ENCODE measurements around the gene KIF17.

The KIF17 gene

GRCh38 chr1:20657024-20657423, 60.8 kb downstream of the KIF17 start:
- no peak for FAIRE-seq

DNA sequence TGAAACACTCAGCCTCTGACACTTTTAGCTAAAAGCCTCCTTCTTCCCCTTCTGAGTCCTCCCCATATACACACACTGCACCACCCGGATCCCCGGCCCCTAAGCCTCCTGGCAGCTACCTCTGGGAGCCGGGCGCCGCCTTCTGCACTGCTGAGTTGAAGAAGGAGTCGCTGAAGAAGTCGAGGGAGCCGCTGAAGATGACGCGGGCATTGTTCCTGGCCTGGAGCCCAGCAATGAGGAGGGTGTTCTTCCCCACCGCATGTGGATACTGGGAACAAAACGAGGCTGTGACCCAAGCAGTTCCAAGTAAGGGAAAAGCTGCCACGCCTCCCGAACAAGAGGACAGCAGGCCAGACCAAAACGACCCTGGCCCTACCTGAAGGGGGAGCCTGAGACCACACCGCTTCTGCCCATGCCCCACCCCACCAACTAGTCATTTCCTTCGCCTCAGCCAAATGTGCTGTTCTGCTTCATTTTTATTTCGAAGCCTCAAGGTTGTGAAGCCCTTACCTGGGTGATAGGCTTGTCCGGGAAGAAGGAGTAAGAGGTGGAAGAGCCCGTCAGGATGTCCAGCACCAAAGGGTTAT, 63.6 kb downstream of the KIF17 start:
- FAIRE-seq: no peak

GRCh38 chr1:20652300-20652699, 65.5 kb downstream of the KIF17 start:
- FAIRE-seq: no peak

DNA sequence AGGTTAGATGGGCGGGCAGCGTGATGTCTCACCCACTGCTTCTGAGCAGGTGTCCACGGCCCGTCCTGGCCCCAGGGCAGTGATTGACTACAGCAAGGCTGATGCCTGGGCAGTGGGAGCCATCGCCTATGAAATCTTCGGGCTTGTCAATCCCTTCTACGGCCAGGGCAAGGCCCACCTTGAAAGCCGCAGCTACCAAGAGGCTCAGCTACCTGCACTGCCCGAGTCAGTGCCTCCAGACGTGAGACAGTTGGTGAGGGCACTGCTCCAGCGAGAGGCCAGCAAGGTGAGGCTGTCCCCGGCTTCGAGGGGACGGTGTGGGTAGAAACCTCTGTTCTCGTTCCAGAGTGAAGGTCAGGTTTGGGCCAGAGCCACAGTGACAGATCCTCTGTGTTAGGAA, 68.9 kb downstream of the KIF17 start:
- FAIRE-seq: no peak

GRCh38 chr1:20648438-20648837, 69.4 kb downstream of the KIF17 start:
- no peak for FAIRE-seq

DNA sequence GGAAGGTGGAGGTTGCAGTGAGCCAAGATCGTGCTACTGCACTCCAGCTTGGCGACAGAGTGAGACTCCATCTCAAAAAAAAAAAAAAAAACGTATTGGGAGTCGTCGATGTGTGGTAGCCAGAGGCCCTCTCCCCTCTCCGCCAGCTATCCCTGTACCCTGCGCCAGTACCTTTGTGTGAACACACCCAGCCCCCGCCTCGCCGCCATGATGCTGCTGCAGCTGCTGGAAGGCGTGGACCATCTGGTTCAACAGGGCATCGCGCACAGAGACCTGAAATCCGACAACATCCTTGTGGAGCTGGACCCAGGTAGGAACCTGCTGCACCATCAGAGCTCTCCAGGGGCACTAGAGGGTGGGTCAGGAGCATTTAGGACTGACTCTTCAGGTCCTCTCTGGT, 72.4 kb downstream of the KIF17 start:
- no peak for FAIRE-seq

DNA sequence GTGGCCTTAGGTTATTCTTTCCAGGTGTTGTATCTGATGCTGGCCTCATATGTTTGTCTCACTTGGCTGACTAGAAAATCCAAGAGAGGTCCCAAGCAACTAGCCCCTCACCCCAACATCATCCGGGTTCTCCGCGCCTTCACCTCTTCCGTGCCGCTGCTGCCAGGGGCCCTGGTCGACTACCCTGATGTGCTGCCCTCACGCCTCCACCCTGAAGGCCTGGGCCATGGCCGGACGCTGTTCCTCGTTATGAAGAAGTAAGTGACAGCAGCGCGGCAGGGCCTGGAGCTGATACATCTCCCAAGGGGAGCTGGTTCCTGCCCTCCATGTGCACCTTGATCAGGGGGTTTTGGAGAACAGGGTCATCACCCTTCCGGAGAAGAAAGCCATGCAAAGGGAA, 73.4 kb downstream of the KIF17 start:
- FAIRE-seq: no peak

DNA sequence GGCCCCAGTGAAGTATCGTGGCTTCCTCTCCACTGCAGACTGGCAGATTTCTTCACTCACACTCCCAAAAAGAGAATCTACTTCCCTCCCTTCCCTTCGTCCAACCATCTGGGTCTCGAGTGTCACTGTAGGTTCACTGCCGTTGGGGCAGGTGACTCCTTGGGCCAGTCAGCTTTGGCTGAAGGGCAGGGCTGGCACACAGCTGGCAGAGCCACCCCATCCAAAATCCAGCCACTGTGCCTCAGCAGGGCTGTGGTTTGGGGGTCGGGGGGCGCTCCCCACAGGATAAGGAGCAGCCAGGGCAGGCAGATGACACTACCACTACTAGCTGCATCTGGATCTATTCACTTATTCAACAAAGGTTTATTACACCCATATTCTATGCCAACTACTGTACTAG, 74.7 kb downstream of the KIF17 start:
- no peak for FAIRE-seq

DNA sequence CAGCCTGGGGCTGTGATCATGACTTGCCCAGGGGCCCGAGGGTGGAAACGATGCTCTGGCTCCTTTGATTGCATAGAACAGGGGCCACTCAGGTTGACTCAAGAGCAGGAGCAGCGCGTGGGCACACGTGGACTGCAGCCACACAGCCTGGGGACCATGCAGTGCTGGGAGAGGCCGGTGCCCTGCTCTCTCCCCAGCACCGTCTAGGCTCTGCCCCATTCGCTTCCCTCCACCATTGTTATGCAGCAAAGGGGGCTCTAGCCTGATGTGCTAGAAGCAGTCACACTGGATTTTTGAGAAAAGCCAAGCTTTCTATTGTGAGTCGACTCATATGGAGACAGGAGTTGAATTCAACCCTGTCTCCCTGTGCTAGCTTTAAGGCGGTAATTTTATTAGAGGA, 75.8 kb downstream of the KIF17 start:
- no peak for FAIRE-seq

DNA sequence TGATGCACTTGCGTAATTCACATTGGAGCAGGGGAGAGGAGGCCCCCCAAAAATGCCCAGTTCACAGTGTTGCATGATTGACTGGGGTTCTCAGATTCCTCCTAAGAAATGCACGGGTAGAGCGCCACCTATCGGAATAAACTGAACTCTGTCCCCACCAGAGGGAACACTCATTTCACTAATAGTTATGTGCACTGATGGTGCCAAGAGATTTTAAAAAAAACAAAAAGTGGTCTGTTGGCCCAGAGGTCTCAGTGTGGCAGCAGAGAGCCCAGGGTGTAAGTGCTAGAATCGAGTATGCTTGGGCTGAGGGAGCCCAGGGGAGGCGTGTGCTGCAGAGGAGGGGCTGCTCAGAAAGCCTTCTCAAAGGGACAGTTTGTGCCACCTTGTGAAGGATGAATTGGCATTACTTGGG, 77.6 kb downstream of the KIF17 start:
- FAIRE-seq: peak; percentile 32

DNA sequence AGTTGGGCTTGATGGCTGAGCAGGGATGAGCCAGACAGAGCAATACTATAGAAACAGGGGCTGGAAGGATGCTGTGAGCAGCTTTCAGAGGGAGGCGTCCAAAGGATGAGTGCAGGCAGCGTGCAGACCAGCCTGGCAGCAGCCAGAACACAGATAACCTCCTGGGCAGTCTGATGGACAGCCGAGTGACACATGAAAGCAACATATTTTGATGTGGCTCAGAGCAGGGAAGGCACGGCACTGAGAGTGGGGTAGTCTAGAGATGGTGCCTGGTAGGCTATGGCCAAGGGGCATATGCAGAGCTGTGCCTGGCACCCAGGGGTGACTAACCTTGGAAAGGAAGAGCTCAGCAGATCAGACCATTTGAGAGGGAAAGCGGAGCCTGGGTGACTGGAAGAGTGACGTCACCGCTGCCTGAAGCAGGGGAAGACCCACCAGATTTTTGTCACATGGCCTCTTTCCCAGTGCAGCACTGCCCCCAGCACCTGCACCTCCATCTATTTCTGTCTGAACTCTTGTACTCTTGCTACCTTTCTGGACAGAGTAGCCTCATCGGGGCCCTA, 80.9 kb downstream of the KIF17 start:
- FAIRE-seq: no peak

DNA sequence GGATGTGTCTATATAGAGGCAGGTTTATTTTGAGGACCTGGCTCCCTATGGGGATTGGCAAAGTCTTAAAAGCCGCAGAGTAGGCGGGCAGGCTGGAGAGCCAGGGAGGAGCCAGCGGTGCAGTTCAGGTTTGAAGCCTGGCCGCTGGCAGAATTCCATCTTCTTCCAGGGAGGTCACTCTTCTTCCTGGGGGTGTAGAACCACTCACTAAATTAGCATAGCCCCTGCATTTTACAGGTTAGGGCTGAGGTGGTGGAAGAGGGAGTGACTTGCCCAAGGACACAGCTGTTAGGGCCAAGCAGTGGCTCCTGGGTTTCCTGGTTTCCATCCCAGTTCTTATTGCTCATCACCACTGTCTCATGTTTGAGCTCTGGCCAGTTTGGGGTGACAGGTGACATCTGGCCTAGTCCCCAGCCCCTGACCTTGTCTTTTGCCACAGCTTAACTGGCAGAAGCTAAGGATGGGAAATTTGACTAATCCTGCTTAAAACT, 83.2 kb downstream of the KIF17 start:
- no peak for FAIRE-seq

DNA sequence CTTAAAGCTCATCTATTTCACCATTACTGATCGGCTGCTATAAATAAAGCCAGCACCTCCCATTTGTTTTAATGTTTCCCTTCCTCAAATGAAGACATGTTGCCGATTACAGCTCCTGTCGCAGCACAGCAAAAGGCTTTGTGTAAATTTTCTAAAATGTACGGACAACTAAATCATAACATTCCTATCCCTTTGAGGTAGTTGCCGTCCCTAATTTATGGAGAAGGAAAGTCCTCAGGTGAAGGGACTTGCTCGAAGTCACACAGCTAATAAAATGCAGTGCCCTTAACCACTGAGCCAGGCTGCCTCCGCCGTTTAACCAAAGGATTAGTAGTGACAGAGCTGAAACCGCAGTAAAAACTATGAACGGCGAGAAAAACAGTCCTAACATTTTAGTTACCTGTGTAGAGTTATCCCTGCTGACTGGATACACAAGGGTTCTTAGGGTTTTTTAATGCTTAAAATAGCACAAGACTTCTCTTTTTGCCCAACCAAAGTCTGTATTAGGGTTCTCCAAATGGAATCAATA, 83.7 kb downstream of the KIF17 start:
- FAIRE-seq: no peak

GRCh38 chr1:20633190-20634064, 84.4 kb downstream of the KIF17 start, which contains the start of gene PINK1:
PINK1 (plus strand) TSS chr1:20633458; CDS start chr1:20633549, 91 bp downstream.
- FAIRE-seq: no peak

- no peak for FAIRE-seq
Measured at GRCh38 chr1:20632386-20632785, 85.4 kb downstream of the KIF17 start.

DNA sequence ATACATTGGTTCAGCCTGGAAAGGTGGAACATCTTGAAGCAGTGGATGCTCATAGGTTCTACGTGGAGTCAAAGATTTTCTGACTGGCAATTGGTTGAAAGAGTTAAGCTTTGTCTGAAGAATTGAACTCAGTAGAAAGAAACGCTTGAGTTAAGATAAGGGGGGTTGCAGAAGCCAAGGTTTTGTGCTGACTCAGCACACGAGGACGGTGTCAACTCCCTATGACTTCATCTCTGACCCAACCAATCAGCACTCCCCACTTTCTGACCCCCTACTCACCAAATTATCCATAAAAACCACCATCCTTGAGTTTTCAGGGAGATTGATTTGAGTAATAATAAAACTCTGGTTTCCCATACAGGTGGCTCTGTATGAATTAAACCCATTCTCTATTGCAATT, 87.1 kb downstream of the KIF17 start:
- FAIRE-seq: no peak

GRCh38 chr1:20626524-20626923, 91.3 kb downstream of the KIF17 start:
- FAIRE-seq: no peak

- no peak for FAIRE-seq
Measured at GRCh38 chr1:20626098-20626427, 91.7 kb downstream of the KIF17 start.

- FAIRE-seq: no peak
Measured at GRCh38 chr1:20625176-20626097, 92.4 kb downstream of the KIF17 start.

DNA sequence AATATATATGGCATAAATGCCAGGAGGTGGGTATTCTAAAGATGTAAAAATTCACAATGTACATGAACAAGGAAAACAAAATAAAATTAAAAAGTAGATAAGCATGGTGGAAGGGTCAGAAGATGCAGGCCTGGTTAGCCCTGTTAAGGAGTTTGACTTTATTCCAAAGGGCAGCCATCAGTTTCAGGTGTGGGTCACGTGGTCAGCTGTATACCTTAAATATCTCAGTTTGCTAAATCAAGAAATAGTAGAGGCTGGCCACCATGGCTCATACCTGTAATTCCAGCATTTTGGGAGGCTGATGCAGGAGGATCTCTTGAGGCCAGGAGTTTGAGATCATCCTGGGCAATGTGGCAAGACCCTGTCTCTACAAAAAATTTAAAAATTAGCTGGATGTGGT, 93.1 kb downstream of the KIF17 start:
- FAIRE-seq: no peak

- FAIRE-seq: no peak
Measured at GRCh38 chr1:20621012-20621411, 96.8 kb downstream of the KIF17 start.

DNA sequence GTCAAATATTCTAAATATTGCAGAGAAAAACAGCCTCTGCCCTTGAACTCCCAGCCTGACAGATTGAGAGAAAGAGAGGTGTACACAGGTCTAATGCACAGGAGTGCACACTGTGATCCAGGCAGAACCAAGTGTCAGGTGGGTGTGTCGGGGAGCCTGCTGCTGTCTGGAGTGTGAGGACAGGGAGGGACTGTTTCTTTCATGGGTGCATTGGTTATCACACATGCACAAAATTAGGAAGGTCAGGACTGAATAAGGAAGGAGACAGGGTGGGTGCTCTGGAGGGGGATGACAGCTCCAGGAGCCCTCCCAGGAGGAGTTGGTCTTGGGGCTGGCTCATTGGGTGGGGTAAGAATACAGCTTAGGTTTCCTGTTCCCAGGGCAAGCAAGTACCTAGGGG, 97.8 kb downstream of the KIF17 start:
- FAIRE-seq: no peak

DNA sequence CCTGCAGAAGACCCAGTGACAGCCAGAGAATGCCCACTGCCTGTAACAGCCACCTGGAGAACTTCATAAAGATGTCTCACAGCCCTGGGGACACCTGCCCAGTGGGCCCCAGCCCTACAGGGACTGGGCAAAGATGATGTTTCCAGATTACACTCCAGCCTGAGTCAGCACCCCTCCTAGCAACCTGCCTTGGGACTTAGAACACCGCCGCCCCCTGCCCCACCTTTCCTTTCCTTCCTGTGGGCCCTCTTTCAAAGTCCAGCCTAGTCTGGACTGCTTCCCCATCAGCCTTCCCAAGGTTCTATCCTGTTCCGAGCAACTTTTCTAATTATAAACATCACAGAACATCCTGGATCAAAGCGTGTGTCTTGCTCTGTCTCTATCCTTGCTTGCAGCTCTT, 99.3 kb downstream of the KIF17 start:
- no peak for FAIRE-seq

Data from A204.1 (cell line).